ENCODE measurements around the gene TMEM50A. TPM values are rescaled to one million over a fixed set of nuclear protein-coding genes. Genes with fewer than 3 reads are reported as not detected.
"Not testable (repeated sequence)": the region's sequence is repeated elsewhere in the genome, so short reads cannot be mapped to it uniquely, and the experiment has no call there.

TMEM50A gene
- total RNA-seq, 1 experiment from 2014 or later: 90.5 TPM

DNA sequence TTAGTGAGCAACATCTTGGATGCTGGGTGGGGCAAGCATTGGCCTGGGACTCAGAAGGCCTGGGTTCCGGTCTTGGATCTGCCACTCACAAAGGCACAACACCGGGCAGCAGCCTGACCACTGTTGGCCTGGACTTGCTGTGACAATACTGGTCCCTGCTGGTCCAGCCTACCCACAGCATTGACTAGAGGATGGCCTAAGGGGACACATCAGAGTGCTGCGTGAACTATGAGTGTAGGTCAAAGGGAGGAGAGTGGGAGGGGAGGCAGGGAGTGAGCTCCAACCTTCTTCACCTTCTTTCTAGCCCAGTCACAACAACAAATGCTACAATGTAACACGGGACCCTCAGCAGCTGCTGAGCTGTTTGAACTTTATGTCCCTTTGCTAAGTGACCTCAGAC, 31.1 kb downstream of the TMEM50A start:
- Histone ChIP-seq H3K27me3 (ENCODE audit: low read length) (no peaks in the 10 kb centered on the region), H3K4me3 (ENCODE audit: low read length) (no peak overlapping the region), H3K4me2 (ENCODE audit: low read length) (no peak overlapping the region), H4K20me1 (ENCODE audit: low read length) (no peaks in the 10 kb centered on the region), H3K4me1 (ENCODE audit: insufficient read depth, low read length) (no peaks in the 10 kb centered on the region), H3K36me3 (ENCODE audit: low read depth, low read length) (no peaks in the 10 kb centered on the region), H2AFZ (ENCODE audit: low read length) (no peak overlapping the region), H3K9me2 (replicated peaks; ENCODE audit: low read length) (no peaks in the 10 kb centered on the region), H3K9ac (ENCODE audit: low read length) (no peak overlapping the region), H3F3A (ENCODE audit: low read length, unreplicated experiment) (no peaks in the 10 kb centered on the region), H3K9me3 (ENCODE audit: low read length) (no peaks in the 10 kb centered on the region), H3K79me2 (ENCODE audit: low read length) (no peaks in the 10 kb centered on the region), H3K27ac (ENCODE audit: low read length) (no peak overlapping the region)
- BruUV-seq (replicated peaks): no TSS peak
- TF ChIP-seq EZH2phosphoT487 (IDR thresholded peaks at IDR 0.05; ENCODE audit: borderline replicate concordance, low read length) (no peak), EZH2 (IDR thresholded peaks at IDR 0.05; ENCODE audit: low read length, unreplicated experiment) (no peak)
- TF ChIP-seq, protein P1, sequence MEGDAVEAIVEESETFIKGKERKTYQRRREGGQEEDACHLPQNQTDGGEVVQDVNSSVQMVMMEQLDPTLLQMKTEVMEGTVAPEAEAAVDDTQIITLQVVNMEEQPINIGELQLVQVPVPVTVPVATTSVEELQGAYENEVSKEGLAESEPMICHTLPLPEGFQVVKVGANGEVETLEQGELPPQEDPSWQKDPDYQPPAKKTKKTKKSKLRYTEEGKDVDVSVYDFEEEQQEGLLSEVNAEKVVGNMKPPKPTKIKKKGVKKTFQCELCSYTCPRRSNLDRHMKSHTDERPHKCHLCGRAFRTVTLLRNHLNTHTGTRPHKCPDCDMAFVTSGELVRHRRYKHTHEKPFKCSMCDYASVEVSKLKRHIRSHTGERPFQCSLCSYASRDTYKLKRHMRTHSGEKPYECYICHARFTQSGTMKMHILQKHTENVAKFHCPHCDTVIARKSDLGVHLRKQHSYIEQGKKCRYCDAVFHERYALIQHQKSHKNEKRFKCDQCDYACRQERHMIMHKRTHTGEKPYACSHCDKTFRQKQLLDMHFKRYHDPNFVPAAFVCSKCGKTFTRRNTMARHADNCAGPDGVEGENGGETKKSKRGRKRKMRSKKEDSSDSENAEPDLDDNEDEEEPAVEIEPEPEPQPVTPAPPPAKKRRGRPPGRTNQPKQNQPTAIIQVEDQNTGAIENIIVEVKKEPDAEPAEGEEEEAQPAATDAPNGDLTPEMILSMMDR (conservative IDR thresholded peaks at IDR 0.05; ENCODE audit: low read depth, low read length): no peak
- intact Hi-C loops (cut with micrococcal nuclease): no loop called here
- no peak for ATAC-seq
- no peak for DNase-seq
- POLR2A ChIA-PET (ENCODE audit: unreplicated experiment): no interaction called here
- CTCF ChIA-PET: no interaction called here

DNA sequence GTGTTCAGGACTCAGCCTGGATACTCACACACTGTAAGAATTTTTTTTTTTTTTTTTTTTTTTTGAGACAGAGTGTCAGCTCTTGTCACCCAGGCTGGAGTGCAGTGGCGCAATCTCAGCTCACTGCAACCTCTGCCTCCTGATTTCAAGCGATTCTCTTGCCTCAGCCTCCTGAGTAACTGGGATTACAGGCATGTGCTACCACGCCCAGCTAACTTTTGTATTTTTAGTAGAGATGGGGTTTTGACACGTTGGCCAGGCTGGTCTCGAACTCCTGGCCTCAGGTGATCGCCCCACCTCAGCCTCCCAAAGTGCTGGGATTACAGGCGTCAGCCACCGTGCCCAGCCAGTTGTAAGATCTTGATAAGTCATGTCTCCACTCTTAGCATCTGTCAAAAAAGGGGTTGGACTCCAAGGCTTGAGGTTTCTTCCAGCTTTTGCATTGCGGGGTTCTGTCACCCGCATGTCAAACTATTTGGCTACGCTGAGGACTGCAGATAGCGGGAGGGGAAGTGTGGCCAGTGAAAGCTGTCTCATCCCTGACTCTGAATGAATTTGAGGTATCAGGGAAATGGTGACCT, 31.6 kb downstream of the TMEM50A start:
- H2AFZ ChIP-seq (ENCODE audit: low read length); BruUV-seq (replicated peaks); ATAC-seq; H4K20me1 ChIP-seq (ENCODE audit: low read length); H3K36me3 ChIP-seq (ENCODE audit: low read depth, low read length); H3K9me3 ChIP-seq (ENCODE audit: low read length); H3K4me1 ChIP-seq (ENCODE audit: insufficient read depth, low read length); CTCF ChIA-PET; DNase-seq; intact Hi-C loops (cut with micrococcal nuclease); H3K4me2 ChIP-seq (ENCODE audit: low read length); H3K9me2 ChIP-seq (replicated peaks; ENCODE audit: low read length); H3K27me3 ChIP-seq (ENCODE audit: low read length); H3F3A ChIP-seq (ENCODE audit: low read length, unreplicated experiment); POLR2A ChIA-PET (ENCODE audit: unreplicated experiment); H3K79me2 ChIP-seq (ENCODE audit: low read length); H3K9ac ChIP-seq (ENCODE audit: low read length); H3K27ac ChIP-seq (ENCODE audit: low read length); H3K4me3 ChIP-seq (ENCODE audit: low read length): not testable (repeated sequence)

- intact Hi-C loops (cut with micrococcal nuclease); H3K4me3 ChIP-seq (ENCODE audit: low read length); H3K9me3 ChIP-seq (ENCODE audit: low read length); H3F3A ChIP-seq (ENCODE audit: low read length, unreplicated experiment); H3K27me3 ChIP-seq (ENCODE audit: low read length); H3K9me2 ChIP-seq (replicated peaks; ENCODE audit: low read length); ATAC-seq; H3K36me3 ChIP-seq (ENCODE audit: low read depth, low read length); H3K27ac ChIP-seq (ENCODE audit: low read length); H3K79me2 ChIP-seq (ENCODE audit: low read length); BruUV-seq (replicated peaks); H3K4me2 ChIP-seq (ENCODE audit: low read length); H2AFZ ChIP-seq (ENCODE audit: low read length); H4K20me1 ChIP-seq (ENCODE audit: low read length); CTCF ChIA-PET; H3K4me1 ChIP-seq (ENCODE audit: insufficient read depth, low read length); POLR2A ChIA-PET (ENCODE audit: unreplicated experiment); H3K9ac ChIP-seq (ENCODE audit: low read length): not testable (repeated sequence)
- peak; percentile 42 for DNase-seq
Observed at GRCh38 chr1:25371757-25372156, 33.6 kb downstream of the TMEM50A start.

DNA sequence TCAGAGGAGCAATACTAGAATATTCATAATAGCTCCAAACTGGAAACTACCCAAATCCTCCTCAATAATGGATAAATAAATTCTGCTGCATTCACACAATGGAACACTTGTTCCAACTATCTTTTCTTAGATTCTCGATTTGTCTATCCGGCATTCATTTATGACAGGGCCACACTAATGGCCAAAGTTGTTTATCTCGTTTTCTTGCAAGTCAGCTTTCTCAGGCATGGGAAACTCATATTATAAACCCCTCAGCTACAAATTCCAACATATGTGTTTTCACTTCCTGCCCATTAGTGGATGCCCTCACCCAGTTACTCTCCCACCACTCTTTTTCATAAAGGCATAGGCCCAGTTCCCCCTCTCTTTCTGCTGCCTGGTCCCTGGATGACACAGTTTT, 40.2 kb downstream of the TMEM50A start:
- H3K27me3 ChIP-seq (ENCODE audit: low read length); H2AFZ ChIP-seq (ENCODE audit: low read length); H3K4me2 ChIP-seq (ENCODE audit: low read length); ATAC-seq; H3K36me3 ChIP-seq (ENCODE audit: low read depth, low read length); H3K27ac ChIP-seq (ENCODE audit: low read length); DNase-seq; H3K4me3 ChIP-seq (ENCODE audit: low read length); H3K9me2 ChIP-seq (replicated peaks; ENCODE audit: low read length); intact Hi-C loops (cut with micrococcal nuclease); H3K79me2 ChIP-seq (ENCODE audit: low read length); H3K4me1 ChIP-seq (ENCODE audit: insufficient read depth, low read length); POLR2A ChIA-PET (ENCODE audit: unreplicated experiment); H3F3A ChIP-seq (ENCODE audit: low read length, unreplicated experiment); H3K9ac ChIP-seq (ENCODE audit: low read length); H4K20me1 ChIP-seq (ENCODE audit: low read length); H3K9me3 ChIP-seq (ENCODE audit: low read length); CTCF ChIA-PET; BruUV-seq (replicated peaks): not testable (repeated sequence)

- H3K9ac ChIP-seq (ENCODE audit: low read length); ATAC-seq; intact Hi-C loops (cut with micrococcal nuclease); H3K27me3 ChIP-seq (ENCODE audit: low read length); H3K4me2 ChIP-seq (ENCODE audit: low read length); H2AFZ ChIP-seq (ENCODE audit: low read length); H3K9me3 ChIP-seq (ENCODE audit: low read length); H3K9me2 ChIP-seq (replicated peaks; ENCODE audit: low read length); H3K27ac ChIP-seq (ENCODE audit: low read length); H3K4me3 ChIP-seq (ENCODE audit: low read length); H4K20me1 ChIP-seq (ENCODE audit: low read length); H3K36me3 ChIP-seq (ENCODE audit: low read depth, low read length); H3F3A ChIP-seq (ENCODE audit: low read length, unreplicated experiment); BruUV-seq (replicated peaks); CTCF ChIA-PET; H3K79me2 ChIP-seq (ENCODE audit: low read length); POLR2A ChIA-PET (ENCODE audit: unreplicated experiment); H3K4me1 ChIP-seq (ENCODE audit: insufficient read depth, low read length); DNase-seq: not testable (repeated sequence)
Observed at GRCh38 chr1:25382543-25382942, 44.4 kb downstream of the TMEM50A start.

- intact Hi-C loops (cut with micrococcal nuclease); H3K4me3 ChIP-seq (ENCODE audit: low read length): not testable (repeated sequence)
Observed at GRCh38 chr1:25383090-25383489, 45.0 kb downstream of the TMEM50A start.

More at GRCh38 chr1:25383090-25383489, 45.0 kb downstream of the TMEM50A start:
- POLR2A ChIA-PET (ENCODE audit: unreplicated experiment); H4K20me1 ChIP-seq (ENCODE audit: low read length); H2AFZ ChIP-seq (ENCODE audit: low read length); H3F3A ChIP-seq (ENCODE audit: low read length, unreplicated experiment); CTCF ChIA-PET; H3K9me3 ChIP-seq (ENCODE audit: low read length); H3K27ac ChIP-seq (ENCODE audit: low read length); H3K36me3 ChIP-seq (ENCODE audit: low read depth, low read length); H3K9ac ChIP-seq (ENCODE audit: low read length); DNase-seq; BruUV-seq (replicated peaks); H3K4me2 ChIP-seq (ENCODE audit: low read length); H3K27me3 ChIP-seq (ENCODE audit: low read length); H3K4me1 ChIP-seq (ENCODE audit: insufficient read depth, low read length); H3K79me2 ChIP-seq (ENCODE audit: low read length); H3K9me2 ChIP-seq (replicated peaks; ENCODE audit: low read length); ATAC-seq: not testable (repeated sequence)

All from PC-3 (cell line).